ENCODE measurements around the gene ADCY3.

DNA sequence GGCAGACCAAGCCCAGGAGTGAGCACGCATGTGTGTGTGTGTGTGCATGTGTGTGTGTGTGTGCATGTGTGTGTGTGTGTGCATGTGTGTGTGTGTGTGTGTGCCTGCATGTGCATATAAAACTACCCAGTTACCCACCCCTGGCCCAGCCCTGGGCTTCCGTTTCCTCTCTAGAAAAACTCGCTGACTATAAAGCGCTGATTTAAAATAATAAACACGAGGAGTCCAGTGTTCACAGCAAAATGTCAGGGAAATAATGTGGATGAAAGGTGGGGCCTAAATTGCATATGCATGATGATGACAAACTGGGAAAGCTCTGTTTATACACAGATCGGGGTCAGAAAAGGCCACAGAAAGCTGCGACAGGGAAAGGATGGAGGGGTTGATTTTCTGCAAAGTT is 7.5 kb downstream of the ADCY3 start:
- TF ChIP-seq HDAC2 (CRISPR knock-in tag; IDR thresholded peaks at IDR 0.05) (no peak), EZH2 (conservative IDR thresholded peaks at IDR 0.05; ENCODE audit: low read depth, low read length) (no peak), ZNF547 (CRISPR knock-in tag; IDR thresholded peaks at IDR 0.05) (no peak), NFYC (CRISPR knock-in tag; IDR thresholded peaks at IDR 0.05) (no peak), GABPA (IDR thresholded peaks at IDR 0.05; ENCODE audit: low read depth, low read length) (no peak), GABPA (CRISPR knock-in tag; IDR thresholded peaks at IDR 0.05; ENCODE audit: low read depth) (no peak), MBD4 (IDR thresholded peaks at IDR 0.05; ENCODE audit: borderline replicate concordance, low read length) (no peak), ZNF589 (CRISPR knock-in tag; conservative IDR thresholded peaks at IDR 0.05) (no peak)
- TF ChIP-seq, protein P1, sequence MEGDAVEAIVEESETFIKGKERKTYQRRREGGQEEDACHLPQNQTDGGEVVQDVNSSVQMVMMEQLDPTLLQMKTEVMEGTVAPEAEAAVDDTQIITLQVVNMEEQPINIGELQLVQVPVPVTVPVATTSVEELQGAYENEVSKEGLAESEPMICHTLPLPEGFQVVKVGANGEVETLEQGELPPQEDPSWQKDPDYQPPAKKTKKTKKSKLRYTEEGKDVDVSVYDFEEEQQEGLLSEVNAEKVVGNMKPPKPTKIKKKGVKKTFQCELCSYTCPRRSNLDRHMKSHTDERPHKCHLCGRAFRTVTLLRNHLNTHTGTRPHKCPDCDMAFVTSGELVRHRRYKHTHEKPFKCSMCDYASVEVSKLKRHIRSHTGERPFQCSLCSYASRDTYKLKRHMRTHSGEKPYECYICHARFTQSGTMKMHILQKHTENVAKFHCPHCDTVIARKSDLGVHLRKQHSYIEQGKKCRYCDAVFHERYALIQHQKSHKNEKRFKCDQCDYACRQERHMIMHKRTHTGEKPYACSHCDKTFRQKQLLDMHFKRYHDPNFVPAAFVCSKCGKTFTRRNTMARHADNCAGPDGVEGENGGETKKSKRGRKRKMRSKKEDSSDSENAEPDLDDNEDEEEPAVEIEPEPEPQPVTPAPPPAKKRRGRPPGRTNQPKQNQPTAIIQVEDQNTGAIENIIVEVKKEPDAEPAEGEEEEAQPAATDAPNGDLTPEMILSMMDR (CRISPR knock-in tag; IDR thresholded peaks at IDR 0.05) = no peak
- TF ChIP-seq, protein P2, sequence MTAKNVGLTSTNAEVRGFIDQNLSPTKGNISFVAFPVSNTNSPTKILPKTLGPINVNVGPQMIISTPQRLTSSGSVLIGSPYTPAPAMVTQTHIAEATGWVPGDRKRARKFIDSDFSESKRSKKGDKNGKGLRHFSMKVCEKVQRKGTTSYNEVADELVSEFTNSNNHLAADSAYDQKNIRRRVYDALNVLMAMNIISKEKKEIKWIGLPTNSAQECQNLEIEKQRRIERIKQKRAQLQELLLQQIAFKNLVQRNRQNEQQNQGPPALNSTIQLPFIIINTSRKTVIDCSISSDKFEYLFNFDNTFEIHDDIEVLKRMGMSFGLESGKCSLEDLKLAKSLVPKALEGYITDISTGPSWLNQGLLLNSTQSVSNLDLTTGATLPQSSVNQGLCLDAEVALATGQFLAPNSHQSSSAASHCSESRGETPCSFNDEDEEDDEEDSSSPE (CRISPR knock-in tag; IDR thresholded peaks at IDR 0.05) = no peak

Measured in HepG2 (cell line).